ENCODE results near the gene PLXNA2.

Gene PLXNA2

GRCh38 chr1:208078752-208079151 is 165.4 kb downstream of the PLXNA2 start:
- DNase-seq (ENCODE audit: insufficient read length, low spot score) (no peak), FAIRE-seq (no peak)
- TF ChIP-seq, protein P1, sequence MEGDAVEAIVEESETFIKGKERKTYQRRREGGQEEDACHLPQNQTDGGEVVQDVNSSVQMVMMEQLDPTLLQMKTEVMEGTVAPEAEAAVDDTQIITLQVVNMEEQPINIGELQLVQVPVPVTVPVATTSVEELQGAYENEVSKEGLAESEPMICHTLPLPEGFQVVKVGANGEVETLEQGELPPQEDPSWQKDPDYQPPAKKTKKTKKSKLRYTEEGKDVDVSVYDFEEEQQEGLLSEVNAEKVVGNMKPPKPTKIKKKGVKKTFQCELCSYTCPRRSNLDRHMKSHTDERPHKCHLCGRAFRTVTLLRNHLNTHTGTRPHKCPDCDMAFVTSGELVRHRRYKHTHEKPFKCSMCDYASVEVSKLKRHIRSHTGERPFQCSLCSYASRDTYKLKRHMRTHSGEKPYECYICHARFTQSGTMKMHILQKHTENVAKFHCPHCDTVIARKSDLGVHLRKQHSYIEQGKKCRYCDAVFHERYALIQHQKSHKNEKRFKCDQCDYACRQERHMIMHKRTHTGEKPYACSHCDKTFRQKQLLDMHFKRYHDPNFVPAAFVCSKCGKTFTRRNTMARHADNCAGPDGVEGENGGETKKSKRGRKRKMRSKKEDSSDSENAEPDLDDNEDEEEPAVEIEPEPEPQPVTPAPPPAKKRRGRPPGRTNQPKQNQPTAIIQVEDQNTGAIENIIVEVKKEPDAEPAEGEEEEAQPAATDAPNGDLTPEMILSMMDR (IDR thresholded peaks at IDR 0.05; ENCODE audit: insufficient read depth, missing control alignments): no peak

DNA sequence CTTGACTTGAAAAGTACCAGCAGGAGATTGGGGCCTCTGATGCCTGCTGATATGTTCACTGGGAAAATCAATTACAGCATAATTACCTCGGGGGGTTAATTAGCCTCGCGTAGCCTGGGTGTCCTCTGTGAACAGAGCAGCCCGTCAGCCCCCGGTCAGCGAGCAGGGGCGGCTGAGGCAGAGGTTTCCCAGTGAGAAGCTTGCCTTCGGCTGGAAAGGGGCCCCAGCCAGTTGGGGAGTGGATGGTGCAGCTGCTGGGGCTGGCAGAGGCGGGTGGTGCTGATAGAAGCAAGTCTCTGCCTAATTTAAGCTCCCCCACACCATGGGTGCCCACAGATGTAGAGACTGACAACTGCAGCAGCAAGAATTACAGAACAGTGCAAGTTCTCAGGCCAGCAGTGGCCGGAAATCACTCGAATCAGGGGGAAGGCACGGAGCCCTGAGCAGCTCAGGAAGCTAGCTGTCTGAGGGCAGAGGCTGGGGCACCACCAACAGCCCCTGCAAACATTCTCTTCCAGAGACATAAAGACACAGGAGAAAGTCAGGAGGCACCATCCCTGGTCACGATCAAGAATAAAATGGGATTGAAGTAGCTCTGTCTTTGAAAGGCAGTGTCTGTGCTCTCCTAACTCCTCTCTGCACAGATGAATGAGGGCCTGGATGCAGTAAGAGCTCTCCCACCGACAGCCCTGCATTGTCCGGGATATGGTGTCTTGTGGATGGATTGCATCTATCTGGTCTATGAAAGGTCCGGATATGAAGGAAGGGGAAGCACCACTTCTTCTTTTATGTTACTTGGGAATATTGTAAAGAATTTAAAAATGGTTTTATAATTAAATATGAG is 166.7 kb downstream of the PLXNA2 start:
- TF ChIP-seq, protein P1 (IDR thresholded peaks at IDR 0.05; ENCODE audit: insufficient read depth, missing control alignments): no peak
- DNase-seq (ENCODE audit: insufficient read length, low spot score): no peak

DNA sequence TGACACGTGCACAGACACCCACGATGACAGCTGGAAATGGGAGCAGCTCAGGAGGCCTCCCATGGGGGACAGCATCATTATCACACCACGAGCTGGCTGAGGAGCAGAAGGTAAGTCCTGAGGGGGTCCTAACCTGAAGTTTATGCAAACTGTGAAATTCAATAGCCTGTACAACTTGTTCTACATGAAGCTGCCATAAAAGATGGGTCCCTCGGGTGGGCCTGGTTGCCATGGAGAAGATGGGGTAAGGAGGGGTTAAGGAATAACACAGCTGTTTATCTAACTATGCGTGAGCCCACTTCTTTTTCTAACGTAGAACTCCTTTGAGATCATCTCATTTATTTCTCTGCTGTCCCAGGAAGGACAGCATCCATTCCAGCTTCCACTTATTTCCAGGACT is 169.8 kb downstream of the PLXNA2 start:
- FAIRE-seq: no peak
- TF ChIP-seq, protein P1 (IDR thresholded peaks at IDR 0.05; ENCODE audit: insufficient read depth, missing control alignments): no peak
- DNase-seq (ENCODE audit: insufficient read length, low spot score): no peak

More for the DNA sequence above, 166.7 kb downstream of the PLXNA2 start:
- FAIRE-seq: no peak

GRCh38 chr1:208071435-208072031 is 172.7 kb downstream of the PLXNA2 start:
- no peak for DNase-seq (ENCODE audit: insufficient read length, low spot score)

GRCh38 chr1:208069908-208070307 is 174.3 kb downstream of the PLXNA2 start:
- DNase-seq (ENCODE audit: insufficient read length, low spot score): no peak
- TF ChIP-seq, protein P1 (IDR thresholded peaks at IDR 0.05; ENCODE audit: insufficient read depth, missing control alignments): no peak
- FAIRE-seq: no peak

More at GRCh38 chr1:208071435-208072031, 172.7 kb downstream of the PLXNA2 start:
- TF ChIP-seq, protein P1 (IDR thresholded peaks at IDR 0.05; ENCODE audit: insufficient read depth, missing control alignments): no peak
- no peak for FAIRE-seq

DNA sequence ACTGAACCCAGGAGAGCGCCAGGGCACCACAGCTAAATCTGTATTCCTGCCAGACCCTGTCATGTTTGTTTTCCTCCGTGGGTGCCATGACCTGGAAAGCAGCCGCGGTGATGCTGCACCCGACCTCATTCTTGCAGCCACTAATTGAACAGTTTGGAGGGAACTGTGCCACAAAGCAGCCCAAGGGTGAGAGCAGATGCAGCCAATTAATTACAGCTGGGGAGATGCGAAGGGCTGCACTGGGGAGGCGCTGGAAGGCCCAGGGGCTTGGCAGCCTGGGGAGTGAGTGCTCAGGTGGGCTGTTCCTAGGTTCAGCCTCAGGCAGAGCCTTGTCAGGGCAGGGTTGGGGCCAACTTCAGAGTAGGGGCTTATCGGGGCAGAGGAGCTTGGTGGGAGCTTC is 174.9 kb downstream of the PLXNA2 start:
- DNase-seq (ENCODE audit: insufficient read length, low spot score): no peak
- TF ChIP-seq, protein P1 (IDR thresholded peaks at IDR 0.05; ENCODE audit: insufficient read depth, missing control alignments): no peak

DNA sequence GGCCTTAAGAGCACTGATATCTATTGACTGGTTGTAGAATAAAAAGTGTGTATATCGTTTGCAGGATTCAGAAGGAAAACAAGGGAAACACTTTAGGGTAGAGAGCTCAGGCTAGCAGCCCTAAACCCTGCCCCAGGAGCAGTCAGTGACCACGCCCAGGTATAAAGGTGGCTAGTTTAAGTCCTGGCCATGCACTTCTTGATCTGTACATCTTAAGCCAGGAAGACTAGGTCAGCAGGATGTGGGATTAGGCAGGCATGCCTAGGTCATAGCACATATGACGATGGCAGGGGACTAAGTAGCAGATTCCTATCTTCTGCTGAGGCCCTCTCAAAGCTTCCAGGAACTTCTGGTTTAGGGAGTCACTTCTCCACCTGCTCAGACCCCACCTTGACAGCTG is 175.3 kb downstream of the PLXNA2 start:
- DNase-seq (ENCODE audit: insufficient read length, low spot score): no peak
- FAIRE-seq: no peak
- TF ChIP-seq, protein P1 (IDR thresholded peaks at IDR 0.05; ENCODE audit: insufficient read depth, missing control alignments): no peak

More for the DNA sequence above, 174.9 kb downstream of the PLXNA2 start:
- FAIRE-seq: no peak
